NCI-H1048 (cell line): ENCODE results near the gene NTN4.
"Not testable (repeated sequence)": the region's sequence is repeated elsewhere in the genome, so short reads cannot be mapped to it uniquely, and the experiment has no call there.

Experiments
- DNase-seq: peaks from one replicate; lab custom pipeline; 2025; lab: John Stamatoyannopoulos, UW

Gene NTN4

DNA sequence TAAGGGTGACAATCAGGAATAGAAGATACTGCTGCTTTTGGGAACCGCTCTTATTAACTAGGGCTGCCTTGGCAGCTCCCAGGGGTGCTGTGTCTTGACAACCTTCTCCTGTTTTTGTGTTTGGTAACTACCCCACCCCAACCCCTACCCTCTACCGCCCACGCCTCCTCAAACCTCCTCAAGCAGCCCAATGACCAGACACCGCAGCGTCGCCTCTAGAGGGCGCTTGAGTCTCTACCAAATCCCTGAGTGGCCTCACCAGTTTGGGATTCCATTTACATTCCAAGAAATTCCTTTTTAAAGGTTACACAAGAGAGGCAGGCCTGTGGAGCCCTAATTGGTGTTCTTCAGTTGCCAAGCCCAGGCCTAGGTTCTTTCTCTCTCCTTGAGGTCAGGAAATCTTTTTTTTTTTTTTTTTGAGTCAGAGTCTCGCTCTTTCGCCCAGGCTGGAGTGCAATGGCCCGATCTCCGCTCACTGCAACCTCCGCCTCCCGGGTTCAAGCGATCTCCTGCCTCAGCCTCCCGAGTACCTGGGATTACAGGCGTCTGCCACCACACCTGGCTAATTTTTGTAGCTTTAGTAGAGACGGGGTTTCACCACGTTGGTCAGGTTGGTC lies 166.9 kb downstream of the NTN4 start:
- DNase-seq = no peak

DNA sequence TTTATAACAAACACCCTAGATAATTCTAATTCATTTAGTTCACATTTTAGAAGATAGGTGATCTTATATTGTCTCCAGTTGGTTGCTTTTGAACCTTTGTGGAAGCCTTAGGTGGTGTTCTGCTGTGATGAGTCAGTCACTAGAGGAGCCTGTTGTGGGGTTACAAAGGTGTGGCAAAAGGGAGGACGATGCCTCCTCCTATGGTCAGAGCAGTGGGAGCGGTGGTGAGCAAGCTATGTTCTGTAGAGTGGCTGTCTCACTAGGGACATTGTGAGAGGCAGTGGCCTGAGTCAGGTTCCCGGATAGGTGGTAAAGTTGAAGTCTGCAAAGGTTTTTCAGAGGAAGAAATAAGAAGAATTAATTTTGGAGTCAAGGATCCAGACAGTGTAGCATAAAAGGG lies 167.7 kb downstream of the NTN4 start:
- DNase-seq = no peak

DNA sequence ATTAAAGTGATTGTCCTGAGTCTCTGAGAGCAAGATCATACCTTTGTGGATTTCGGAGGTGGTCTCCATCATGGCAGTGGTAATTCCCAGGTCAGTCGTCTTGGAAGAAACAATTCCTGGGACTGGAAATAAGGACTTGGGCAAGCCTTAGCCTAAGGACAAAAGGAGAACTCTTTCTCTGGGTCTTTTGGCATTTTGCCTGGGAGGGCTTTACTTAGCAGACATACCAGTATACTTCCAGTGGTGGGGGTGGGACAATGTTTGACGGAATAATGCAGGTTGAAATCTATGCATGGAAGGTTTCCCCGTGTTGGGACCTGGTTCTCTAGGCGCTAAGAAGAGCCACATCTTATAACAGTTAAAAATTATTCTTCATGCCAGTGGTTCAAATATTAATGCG lies 168.8 kb downstream of the NTN4 start:
- no peak for DNase-seq

DNA sequence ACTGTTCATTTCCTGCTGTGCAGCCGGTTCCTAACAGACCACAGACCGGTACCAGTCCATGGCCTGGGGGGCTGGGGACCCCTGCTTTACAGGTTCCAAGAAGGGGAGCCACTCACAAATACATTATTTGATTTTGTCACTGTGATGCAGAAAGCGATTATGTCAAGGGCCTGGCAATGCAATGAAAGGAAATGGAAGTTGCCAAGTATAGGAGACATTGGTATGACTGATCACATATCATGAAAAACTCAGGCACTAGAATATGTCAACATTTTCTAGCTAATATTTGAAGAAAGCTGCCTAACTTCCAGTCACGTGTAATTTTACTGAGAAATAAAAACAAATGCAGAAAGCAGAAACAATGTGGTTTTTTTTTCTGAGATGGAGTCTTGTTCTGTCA lies 170.4 kb downstream of the NTN4 start:
- DNase-seq = no peak

DNA sequence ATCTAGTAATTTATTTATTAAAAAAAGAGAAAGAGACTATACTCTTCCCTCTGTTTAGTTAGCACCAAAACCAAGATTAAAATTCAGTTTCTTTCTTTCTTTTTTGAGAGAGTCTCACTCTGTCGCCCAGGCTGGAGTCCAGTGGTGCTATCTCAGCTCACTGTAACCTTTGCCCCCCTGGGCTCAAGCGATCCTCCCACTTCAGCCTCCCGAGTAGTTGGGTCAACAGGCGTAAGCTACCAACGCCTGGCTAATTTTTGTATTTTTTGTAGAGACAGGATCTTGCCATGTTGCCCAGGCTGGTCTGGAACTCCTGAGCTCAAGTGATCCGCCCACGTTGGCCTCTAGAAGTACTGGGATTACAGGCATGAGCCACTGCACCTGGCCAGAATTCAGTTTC lies 174.1 kb downstream of the NTN4 start:
- DNase-seq = not testable (repeated sequence)

DNA sequence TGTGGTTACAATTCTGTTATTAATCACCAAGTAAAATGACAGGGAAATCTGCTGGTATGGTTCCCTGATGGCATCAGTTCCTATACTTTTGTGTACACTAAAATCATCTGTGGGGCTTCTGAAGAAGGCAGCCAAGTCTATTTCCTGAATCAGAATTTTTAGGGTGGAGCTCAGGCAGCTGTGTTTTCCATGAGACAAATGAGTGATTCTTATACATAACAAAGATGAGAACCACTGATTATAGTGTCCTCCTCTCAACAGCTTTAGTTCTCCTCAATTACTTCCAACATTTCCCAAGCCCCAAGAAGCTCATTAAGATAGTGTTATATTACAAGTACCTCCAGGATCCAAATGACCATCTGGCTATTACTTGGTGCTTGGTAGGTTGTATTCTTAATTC lies 174.8 kb downstream of the NTN4 start:
- no peak for DNase-seq

DNA sequence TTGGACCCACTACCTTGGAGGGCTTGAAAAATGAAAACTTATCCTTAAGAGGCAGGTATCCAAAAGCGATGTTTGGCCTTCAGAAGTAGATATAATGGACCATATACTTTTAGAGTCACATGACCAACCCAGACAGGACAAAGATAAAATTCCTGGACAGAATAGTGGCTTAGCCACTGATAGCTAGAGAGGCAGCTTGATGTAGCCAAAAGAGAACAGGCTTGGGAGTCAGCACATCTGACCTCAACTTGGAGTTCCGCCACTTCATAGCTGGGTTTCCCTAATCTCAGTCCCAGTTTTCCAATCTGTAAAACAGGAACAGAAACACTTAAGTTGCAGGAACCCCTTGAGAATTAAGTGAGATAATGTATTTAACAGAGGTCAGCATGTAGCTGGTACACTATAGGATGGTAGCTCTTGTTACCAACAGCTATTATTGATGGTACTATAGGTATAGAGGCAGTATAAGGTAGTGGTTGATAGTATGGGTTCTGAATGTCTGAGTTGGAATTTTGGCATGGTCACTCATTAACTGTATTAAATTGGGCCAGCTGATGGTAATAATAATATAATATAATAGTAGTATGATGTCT lies 176.1 kb downstream of the NTN4 start:
- DNase-seq = no peak

DNA sequence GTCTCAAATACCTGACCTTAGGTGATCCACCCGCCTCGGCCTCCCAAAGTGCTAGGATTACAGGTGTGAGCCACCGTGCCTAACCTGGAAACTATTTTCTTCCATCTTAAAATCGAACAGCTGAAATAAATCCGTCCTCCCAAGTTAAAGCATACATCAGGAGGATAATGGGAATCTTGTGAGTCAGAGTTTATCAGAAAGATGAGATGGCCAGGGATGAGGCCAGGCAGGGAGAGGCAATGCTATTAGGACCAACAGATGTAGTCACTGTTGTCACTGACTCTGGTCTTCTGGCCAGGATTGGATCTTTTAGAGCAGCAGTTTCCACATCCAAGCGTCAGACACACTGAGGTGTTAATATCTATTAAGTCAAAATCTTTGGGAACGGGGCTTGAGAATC lies 177.5 kb downstream of the NTN4 start:
- DNase-seq = no peak

DNA sequence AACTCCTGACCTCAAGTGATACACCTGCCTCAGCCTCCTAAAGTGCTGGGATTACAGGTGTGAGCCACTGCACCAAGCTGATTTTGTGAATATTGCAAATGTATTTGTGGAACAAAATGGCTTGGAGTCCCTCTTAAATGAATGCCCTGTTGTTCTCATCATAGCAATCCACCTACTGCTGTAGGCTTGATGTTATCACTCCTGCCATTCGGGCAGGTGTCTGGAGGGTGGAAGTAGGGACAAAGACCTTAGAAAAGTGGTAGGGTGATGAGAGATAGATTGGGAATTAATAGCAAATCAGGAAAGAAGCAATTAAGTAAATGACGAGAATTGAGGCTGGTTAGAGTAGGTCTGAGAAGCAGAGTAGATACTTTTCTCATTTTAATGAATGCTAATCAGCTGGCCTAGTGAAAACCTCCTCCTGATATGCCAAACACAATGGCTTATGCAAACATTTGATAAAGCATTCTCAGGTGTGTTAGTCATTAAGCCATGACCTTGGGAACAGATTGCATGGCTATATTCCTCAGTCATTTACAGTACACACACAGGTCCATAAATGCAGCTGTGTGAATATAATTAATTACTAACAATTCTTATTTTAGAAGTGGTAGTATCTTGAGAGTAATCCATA lies 178.8 kb downstream of the NTN4 start:
- DNase-seq = no peak

DNA sequence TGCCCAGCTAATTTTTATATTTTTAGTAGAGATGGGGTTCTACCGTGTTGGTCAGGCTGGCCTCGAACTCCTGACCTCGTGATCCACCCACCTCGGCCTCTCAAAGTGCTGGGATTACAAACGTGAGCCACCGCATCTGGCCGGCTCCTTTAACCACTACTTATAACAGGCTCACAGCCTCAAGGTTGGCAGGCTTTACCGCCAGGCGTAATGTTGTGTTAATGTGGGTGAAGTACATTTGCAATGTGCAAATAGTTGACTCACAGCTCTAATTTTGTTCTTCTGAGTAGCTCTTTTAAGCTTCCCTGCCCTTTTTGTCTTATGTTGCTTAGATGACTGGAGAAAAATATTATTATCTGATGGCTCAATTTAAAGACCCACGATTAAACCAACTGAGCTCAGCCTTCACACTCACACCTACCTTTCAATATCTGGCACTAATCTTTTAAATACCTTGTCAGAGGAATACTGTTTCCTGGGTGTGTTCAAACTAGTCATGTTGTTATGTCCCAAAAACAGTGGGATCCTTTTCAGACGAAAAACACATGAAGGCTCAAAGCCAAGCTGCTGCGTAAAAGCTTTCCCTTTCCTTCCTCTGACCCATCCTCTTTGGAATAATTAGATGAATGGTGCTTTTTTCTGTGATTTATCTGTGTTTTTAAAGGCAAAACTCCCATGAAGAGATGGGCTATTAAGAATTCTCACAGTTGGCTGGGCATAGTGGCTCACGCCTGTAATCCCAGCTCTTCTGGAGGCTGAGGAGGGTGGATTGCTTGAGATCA lies 182.1 kb downstream of the NTN4 start:
- no peak for DNase-seq
